Testis (tissue), 2 donors: ENCODE data around the gene SFXN4.

Source experiments
- CTCF ChIP-seq, 3 experiments: fragments of 450-650 bp in 2 of 3; fragments of 200-600 bp in 1 of 3; sonication (generic) in 1 of 3; IDR thresholded peaks; one replicate each; pipeline ENCODE4 v1.5.1; 2016 to 2019; ENCODE audit warnings: antibody characterized with exemption in 3 of 3, mild to moderate bottlenecking in 2 of 3, moderate library complexity in 1 of 3
- POLR2A ChIP-seq: fragments of 450-650 bp; IDR thresholded peaks from one replicate; pipeline ENCODE4 v1.6.1; 2017; ENCODE audit warnings: antibody characterized with exemption, mild to moderate bottlenecking, moderate library complexity

- TF ChIP-seq CTCF (IDR thresholded peaks at IDR 0.05): no peak
- no peak for TF ChIP-seq POLR2A
Measured at GRCh38 chr10:119207366-119207666, 41.8 kb upstream of the SFXN4 start, which contains the start of gene GRK5.
